PC-3 (cell line): ENCODE measurements around the gene LTC4S. TPM values are rescaled to one million over a fixed set of nuclear protein-coding genes. Genes with fewer than 3 reads are reported as not detected.

Source experiments
- ATAC-seq: fragments of 200-7000 bp; cut with Tn5 transposase; 2 replicates; pipeline ENCODE4 v1.9.1; 2020; ENCODE audit warnings: mild to moderate bottlenecking, moderate library complexity
- BruUV-seq: library from RNA; stranded (reverse); fragments of 400-500 nt; replicated peaks from 2 replicates; lab custom pipeline; 2021; lab: Mats Ljungman, UMichigan
- CTCF ChIA-PET: fragments of 300-600 bp; sonication (Branson Sonifier 250); formaldehyde crosslinking; loops from one replicate; lab custom pipeline; 2022; ENCODE audit warnings: antibody characterized with exemption; lab: Charles Lee
- POLR2A ChIA-PET: fragments of 300-600 bp; sonication (Branson Sonifier 250); formaldehyde crosslinking; loops from one replicate; lab custom pipeline; 2022; ENCODE audit warnings: antibody characterized with exemption; ENCODE audit not compliant: unreplicated experiment; lab: Charles Lee
- DNase-seq: peaks from one replicate; pipeline ENCODE4 v3.0.0-alpha.2; 2015
- H2AFZ ChIP-seq: fragments of 300-600 bp; sonication (generic); 2 replicates; pipeline ENCODE4 v1.6.0; 2016; ENCODE audit warnings: antibody characterized with exemption, low read length
- H3F3A ChIP-seq: fragments of 300-600 bp; sonication (generic); one replicate; pipeline ENCODE4 v1.6.0; 2017; ENCODE audit warnings: antibody characterized with exemption, low read length, control low read depth, mild to moderate bottlenecking; ENCODE audit not compliant: unreplicated experiment
- H3K27ac ChIP-seq: fragments of 300-600 bp; sonication (generic); 2 replicates; pipeline ENCODE4 v1.5.1; 2016; ENCODE audit warnings: mild to moderate bottlenecking, low read length
- H3K27me3 ChIP-seq: fragments of 300-600 bp; sonication (generic); 2 replicates; pipeline ENCODE4 v1.6.1; 2016; ENCODE audit warnings: low read length, mixed read lengths
- H3K36me3 ChIP-seq: fragments of 300-600 bp; sonication (generic); 2 replicates; pipeline ENCODE4 v1.6.1; 2016; ENCODE audit warnings: low read depth, mixed run types, low read length, mixed read lengths
- H3K4me1 ChIP-seq: fragments of 300-600 bp; sonication (generic); 2 replicates; pipeline ENCODE4 v1.5.1; 2016; ENCODE audit warnings: low read length; ENCODE audit not compliant: insufficient read depth
- H3K4me2 ChIP-seq: fragments of 300-600 bp; sonication (generic); 2 replicates; pipeline ENCODE4 v1.6.0; 2016; ENCODE audit warnings: low read length
- H3K4me3 ChIP-seq: fragments of 300-600 bp; sonication (generic); 2 replicates; pipeline ENCODE4 v1.5.1; 2016; ENCODE audit warnings: mild to moderate bottlenecking, low read length, mixed read lengths
- H3K79me2 ChIP-seq: fragments of 300-600 bp; sonication (generic); 2 replicates; pipeline ENCODE4 v1.6.1; 2017; ENCODE audit warnings: low read length, mixed read lengths
- H3K9ac ChIP-seq: fragments of 300-600 bp; sonication (generic); 2 replicates; pipeline ENCODE4 v1.6.0; 2016; ENCODE audit warnings: mild to moderate bottlenecking, low read length
- H3K9me2 ChIP-seq: fragments of 300-600 bp; sonication (generic); replicated peaks from 2 replicates; pipeline ENCODE4 v1.6.1; 2016; ENCODE audit warnings: mixed run types, low read length, mixed read lengths
- H3K9me3 ChIP-seq: fragments of 300-600 bp; sonication (generic); 2 replicates; pipeline ENCODE4 v1.6.1; 2016; ENCODE audit warnings: low read length, mixed read lengths
- H4K20me1 ChIP-seq: fragments of 300-600 bp; sonication (generic); 2 replicates; pipeline ENCODE4 v1.6.1; 2016; ENCODE audit warnings: low read length, mixed read lengths
- EZH2 ChIP-seq: fragments of 300-600 bp; sonication (generic); IDR thresholded peaks from one replicate; pipeline ENCODE4 v1.6.1; 2017; ENCODE audit warnings: antibody characterized with exemption, mild to moderate bottlenecking, low read length; ENCODE audit not compliant: unreplicated experiment
- EZH2phosphoT487 ChIP-seq: fragments of 300-600 bp; sonication (generic); IDR thresholded peaks from 2 replicates; pipeline ENCODE4 v1.6.1; 2018; ENCODE audit warnings: mild to moderate bottlenecking, antibody characterized with exemption, low read length, borderline replicate concordance
- intact Hi-C: fragments of 100-400 bp; cut with micrococcal nuclease; formaldehyde crosslinking; loops from 2 replicates; pipeline ENCODE4 v1.9.0; 2023
- total RNA-seq: library from RNA; depleted of rRNA; stranded (reverse); fragments of >200 nt; gene quantifications from 2 replicates; pipeline ENCODE4 v1.2.3, GENCODE V29; 2014
- TF ChIP-seq, protein P1 (sequence below): fragments of 300-600 bp; sonication (generic); conservative IDR thresholded peaks from 2 replicates; pipeline ENCODE4 v1.5.1; 2017; ENCODE audit warnings: antibody characterized with exemption, low read depth, mild to moderate bottlenecking, low read length

The LTC4S gene
- total RNA-seq, 1 experiment from 2014 or later = 1.5 TPM

DNA sequence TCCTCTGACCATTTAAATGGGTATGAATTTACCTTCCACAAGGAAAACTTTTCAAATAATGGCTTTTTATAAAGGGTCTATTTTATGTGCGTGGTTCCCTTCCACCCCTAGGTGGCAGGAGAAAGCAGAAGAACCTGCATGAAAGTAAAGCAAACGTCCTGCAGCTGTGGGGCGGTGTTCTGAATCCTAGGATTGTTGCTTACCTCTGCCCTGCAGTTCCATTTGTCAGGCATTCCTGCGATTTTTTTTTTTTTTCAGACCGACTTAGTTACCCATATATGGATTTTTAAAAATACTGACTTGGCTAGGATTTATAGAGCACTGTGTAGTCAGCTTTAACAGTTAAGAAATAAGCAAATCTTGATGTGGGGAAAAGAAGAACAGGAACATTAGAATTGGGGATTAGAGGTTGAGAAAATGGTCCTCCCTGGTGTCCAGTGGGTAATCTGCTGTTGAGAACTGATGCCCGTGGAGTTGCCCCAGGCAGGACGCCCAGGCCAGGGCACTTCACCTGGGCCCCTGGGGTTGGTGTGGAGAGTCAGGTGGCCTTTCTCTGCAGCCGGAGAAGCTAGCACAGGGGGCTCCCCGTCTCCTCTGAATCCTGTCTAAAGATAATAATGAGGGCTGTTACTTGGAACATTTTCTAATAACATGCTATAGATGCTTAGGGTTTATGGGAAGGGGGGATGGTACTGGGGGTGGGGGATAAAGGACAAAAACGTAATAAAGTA is 30.4 kb upstream of the LTC4S start:
- H3K9me3 ChIP-seq = no peaks in the 10 kb centered on the region
- H3F3A ChIP-seq = peaks cover 8% of the 10 kb centered on the region
- ATAC-seq (peak; percentile 63), DNase-seq (peak; percentile 77)
- no peak overlapping the region for H3K9ac ChIP-seq
- H3K4me2 ChIP-seq = peak overlapping the region; percentile 50
- ChIA-PET CTCF (interaction anchor here (0.7 kb wide), 1 partner anchor 74 kb away, joined by 3 read pairs; no protein-coding TSS in a partner anchor), POLR2A (no interaction called here)
- peaks cover 42% of the 10 kb centered on the region for H3K4me1 ChIP-seq
- H3K27me3 ChIP-seq = no peaks in the 10 kb centered on the region
- H3K79me2 ChIP-seq = peaks cover 49% of the 10 kb centered on the region
- H3K9me2 ChIP-seq = no peaks in the 10 kb centered on the region
- H3K36me3 ChIP-seq = peaks cover 10% of the 10 kb centered on the region; the same call in 1 of the 2 replicates
- H3K4me3 ChIP-seq = no peak overlapping the region
- intact Hi-C loops = loop anchor here (1.0 to 2.0 kb wide), 3 partner anchors 31 to 57 kb away; partner anchors contain the start of genes MAML1 and SQSTM1
- H2AFZ ChIP-seq = no peak overlapping the region
- no TSS peak for BruUV-seq
- H4K20me1 ChIP-seq = no peaks in the 10 kb centered on the region
- H3K27ac ChIP-seq = no peak overlapping the region
- TF ChIP-seq, protein P1, sequence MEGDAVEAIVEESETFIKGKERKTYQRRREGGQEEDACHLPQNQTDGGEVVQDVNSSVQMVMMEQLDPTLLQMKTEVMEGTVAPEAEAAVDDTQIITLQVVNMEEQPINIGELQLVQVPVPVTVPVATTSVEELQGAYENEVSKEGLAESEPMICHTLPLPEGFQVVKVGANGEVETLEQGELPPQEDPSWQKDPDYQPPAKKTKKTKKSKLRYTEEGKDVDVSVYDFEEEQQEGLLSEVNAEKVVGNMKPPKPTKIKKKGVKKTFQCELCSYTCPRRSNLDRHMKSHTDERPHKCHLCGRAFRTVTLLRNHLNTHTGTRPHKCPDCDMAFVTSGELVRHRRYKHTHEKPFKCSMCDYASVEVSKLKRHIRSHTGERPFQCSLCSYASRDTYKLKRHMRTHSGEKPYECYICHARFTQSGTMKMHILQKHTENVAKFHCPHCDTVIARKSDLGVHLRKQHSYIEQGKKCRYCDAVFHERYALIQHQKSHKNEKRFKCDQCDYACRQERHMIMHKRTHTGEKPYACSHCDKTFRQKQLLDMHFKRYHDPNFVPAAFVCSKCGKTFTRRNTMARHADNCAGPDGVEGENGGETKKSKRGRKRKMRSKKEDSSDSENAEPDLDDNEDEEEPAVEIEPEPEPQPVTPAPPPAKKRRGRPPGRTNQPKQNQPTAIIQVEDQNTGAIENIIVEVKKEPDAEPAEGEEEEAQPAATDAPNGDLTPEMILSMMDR = peak; percentile 84
- no peak for TF ChIP-seq EZH2

DNA sequence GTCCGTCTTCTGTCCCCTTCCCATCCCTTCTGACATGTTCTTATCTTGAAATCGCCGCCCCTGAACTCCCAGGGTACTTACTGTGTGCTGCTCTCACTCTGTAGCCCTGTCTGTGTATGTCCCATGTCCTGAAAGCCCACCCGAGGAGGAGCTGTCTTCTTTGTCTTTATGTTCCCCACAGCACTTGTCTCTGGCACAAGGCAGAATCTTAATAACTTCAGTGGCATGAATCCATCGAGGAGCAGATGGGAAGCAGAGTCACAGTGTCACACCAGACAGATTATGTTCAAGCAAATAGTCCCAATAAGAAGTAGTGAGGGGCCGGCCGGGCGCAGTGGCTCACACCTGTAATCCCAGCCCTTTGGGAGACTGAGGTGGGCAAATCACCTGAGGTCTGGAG is 29.7 kb upstream of the LTC4S start:
- H3F3A ChIP-seq = peaks cover 8% of the 10 kb centered on the region
- H3K27me3 ChIP-seq = no peaks in the 10 kb centered on the region
- no peaks in the 10 kb centered on the region for H4K20me1 ChIP-seq
- TF ChIP-seq, protein P1 = no peak
- TF ChIP-seq EZH2phosphoT487 (no peak), EZH2 (no peak)
- H3K79me2 ChIP-seq = peaks cover 45% of the 10 kb centered on the region
- no peak overlapping the region for H3K4me3 ChIP-seq
- DNase-seq = no peak
- no peak for ATAC-seq
- H3K36me3 ChIP-seq = peaks cover 10% of the 10 kb centered on the region; the same call in 1 of the 2 replicates
- POLR2A ChIA-PET = no interaction called here
- CTCF ChIA-PET = no interaction called here
- no peak overlapping the region for H3K4me2 ChIP-seq
- no TSS peak for BruUV-seq
- peaks cover 42% of the 10 kb centered on the region for H3K4me1 ChIP-seq
- H3K9ac ChIP-seq = no peak overlapping the region
- no peaks in the 10 kb centered on the region for H3K9me2 ChIP-seq
- no peak overlapping the region for H3K27ac ChIP-seq
- intact Hi-C loops = no loop called here
- H3K9me3 ChIP-seq = no peaks in the 10 kb centered on the region
- no peak overlapping the region for H2AFZ ChIP-seq

GRCh38 chr5:179765400-179765799 is 28.4 kb upstream of the LTC4S start:
- intact Hi-C loops = no loop called here
- POLR2A ChIA-PET = no interaction called here
- Histone ChIP-seq H3K9me2 (no peaks in the 10 kb centered on the region), H3K4me3 (no peak overlapping the region), H3K9ac (no peak overlapping the region), H4K20me1 (no peaks in the 10 kb centered on the region), H3K36me3 (peaks cover 10% of the 10 kb centered on the region; the same call in 1 of the 2 replicates), H3K4me2 (0 out of 2 replicates have a peak overlapping the region, but pooled peaks have one; percentile 27), H2AFZ (no peak overlapping the region), H3F3A (peaks cover 8% of the 10 kb centered on the region), H3K79me2 (peaks cover 31% of the 10 kb centered on the region), H3K4me1 (peaks cover 35% of the 10 kb centered on the region), H3K27ac (peak overlapping the region; percentile 31), H3K27me3 (no peaks in the 10 kb centered on the region), H3K9me3 (no peaks in the 10 kb centered on the region)
- ATAC-seq = peak; percentile 71
- no TSS peak for BruUV-seq
- peak; percentile 65 for DNase-seq
- no peak for TF ChIP-seq EZH2phosphoT487
- TF ChIP-seq EZH2 = no peak
- TF ChIP-seq, protein P1 = no peak
- CTCF ChIA-PET = no interaction called here
